IMR-90 (cell line): ENCODE results near the gene CLEC2B. TPM values are rescaled to one million over a fixed set of nuclear protein-coding genes. Genes with fewer than 3 reads are reported as not detected.

ENCODE experiments used
- ATAC-seq: fragments of 200-7000 bp; cut with Tn5 transposase; 2 replicates; pipeline ENCODE4 v1.9.1; 2020; ENCODE audit warnings: low read depth, mild to moderate bottlenecking, moderate library complexity
- BruUV-seq: library from RNA; stranded (reverse); fragments of 400-500 nt; replicated peaks from 2 replicates; lab custom pipeline; 2021; lab: Mats Ljungman, UMichigan
- CTCF ChIA-PET: fragments of 300-600 bp; formaldehyde crosslinking; extraction: SDS; loops from one replicate; lab custom pipeline; 2021; ENCODE audit warnings: antibody characterized with exemption; lab: Yijun Ruan, JAX
- POLR2A ChIA-PET: fragments of 300-600 bp; sonication (Branson Sonifier 250); formaldehyde crosslinking; loops from one replicate; lab custom pipeline; 2022; ENCODE audit warnings: antibody characterized with exemption; ENCODE audit not compliant: unreplicated experiment; lab: Charles Lee
- DNase-seq: peaks from one replicate; pipeline ENCODE4 v3.0.0; 2013
- H2AFZ ChIP-seq: replicated peaks from 2 replicates; pipeline ENCODE3; 2013; ENCODE audit warnings: low read length, mild to moderate bottlenecking; ENCODE audit not compliant: poor library complexity
- H2AK5ac ChIP-seq: 2 replicates; pipeline ENCODE4 v1.6.1; 2013; ENCODE audit warnings: low read depth, low read length, inconsistent platforms
- H2AK9ac ChIP-seq: replicated peaks from 2 replicates; pipeline ENCODE3; 2013; ENCODE audit warnings: mild to moderate bottlenecking, low read depth, low read length, moderate library complexity; ENCODE audit not compliant: poor library complexity
- H2BK120ac ChIP-seq: 2 replicates; pipeline ENCODE4 v1.6.1; 2013; ENCODE audit warnings: low read depth, low read length, inconsistent platforms
- H2BK15ac ChIP-seq: 3 replicates; pipeline ENCODE4 v1.6.1; 2013; ENCODE audit warnings: low read depth, low read length, inconsistent platforms
- H2BK20ac ChIP-seq: 2 replicates; pipeline ENCODE4 v1.6.1; 2013; ENCODE audit warnings: low read depth, mild to moderate bottlenecking, inconsistent platforms, low read length, moderate library complexity
- H2BK5ac ChIP-seq: 2 replicates; pipeline ENCODE4 v1.6.1; 2013; ENCODE audit warnings: mild to moderate bottlenecking, low read depth, low read length, inconsistent platforms; ENCODE audit not compliant: poor library complexity, severe bottlenecking
- H3K14ac ChIP-seq: replicated peaks from 2 replicates; pipeline ENCODE4 v1.6.1; 2013; ENCODE audit warnings: low read depth, low read length, inconsistent platforms
- H3K18ac ChIP-seq: 2 replicates; pipeline ENCODE4 v1.6.1; 2013; ENCODE audit warnings: low read depth, low read length, control low read depth
- H3K23ac ChIP-seq: 2 replicates; pipeline ENCODE4 v1.6.1; 2013; ENCODE audit warnings: low read depth, low read length, inconsistent platforms
- H3K27ac ChIP-seq: 2 replicates; pipeline ENCODE4 v1.5.1; 2013; ENCODE audit warnings: mild to moderate bottlenecking, control low read depth, low read length; ENCODE audit not compliant: insufficient read depth
- H3K27me3 ChIP-seq: 2 replicates; pipeline ENCODE4 v1.6.1; 2013; ENCODE audit warnings: low read length; ENCODE audit not compliant: control insufficient read depth, insufficient read depth
- H3K36me3 ChIP-seq: 2 replicates; pipeline ENCODE4 v1.6.1; 2013; ENCODE audit warnings: low read length, mixed read lengths; ENCODE audit not compliant: control insufficient read depth, insufficient read depth
- H3K4ac ChIP-seq: 2 replicates; pipeline ENCODE4 v1.6.1; 2013; ENCODE audit warnings: low read depth, low read length, inconsistent platforms
- H3K4me1 ChIP-seq: 2 replicates; pipeline ENCODE4 v1.6.1; 2013; ENCODE audit warnings: low read length, mixed read lengths; ENCODE audit not compliant: control insufficient read depth, insufficient read depth
- H3K4me2 ChIP-seq: 2 replicates; pipeline ENCODE4 v1.6.1; 2013; ENCODE audit warnings: low read depth, mild to moderate bottlenecking, control low read depth, low read length, moderate library complexity
- H3K4me3 ChIP-seq: 2 replicates; pipeline ENCODE4 v1.5.1; 2013; ENCODE audit warnings: low read depth, mild to moderate bottlenecking, control low read depth, low read length, moderate library complexity; ENCODE audit not compliant: insufficient read depth
- H3K56ac ChIP-seq: 2 replicates; pipeline ENCODE4 v1.6.1; 2013; ENCODE audit warnings: low read length, inconsistent platforms; ENCODE audit not compliant: insufficient read depth; ENCODE audit errors: extremely low read depth
- H3K79me1 ChIP-seq, 2 experiments: 2 replicates each; pipeline ENCODE4 v1.6.1; 2013; ENCODE audit warnings: low read length in 2 of 2, inconsistent platforms in 1 of 2, low read depth in 1 of 2
- H3K9ac ChIP-seq: 2 replicates; pipeline ENCODE4 v1.6.1; 2013; ENCODE audit warnings: low read depth, low read length, control low read depth
- H3K9me1 ChIP-seq: 2 replicates; pipeline ENCODE4 v1.6.1; 2013; ENCODE audit warnings: low read length, inconsistent platforms; ENCODE audit not compliant: insufficient read depth
- H3K9me3 ChIP-seq: 2 replicates; pipeline ENCODE4 v1.6.1; 2013; ENCODE audit warnings: low read length; ENCODE audit not compliant: control insufficient read depth, insufficient read depth
- H4K20me1 ChIP-seq: 2 replicates; pipeline ENCODE4 v1.6.1; 2013; ENCODE audit warnings: low read length, inconsistent platforms; ENCODE audit not compliant: insufficient read depth
- H4K5ac ChIP-seq: 2 replicates; pipeline ENCODE4 v1.6.1; 2013; ENCODE audit warnings: mild to moderate bottlenecking, low read depth, low read length, control low read depth
- H4K8ac ChIP-seq, 2 experiments: 2 replicates each; pipeline ENCODE4 v1.6.1; 2013; ENCODE audit warnings: low read depth in 2 of 2, low read length in 2 of 2, control low read depth in 1 of 2, inconsistent platforms in 1 of 2
- H4K91ac ChIP-seq: 2 replicates; pipeline ENCODE4 v1.6.1; 2013; ENCODE audit warnings: low read depth, low read length, inconsistent platforms; ENCODE audit not compliant: insufficient read depth
- CEBPB ChIP-seq: IDR thresholded peaks from 2 replicates; pipeline ENCODE4 v1.6.1; 2012; ENCODE audit warnings: low read depth, low read length, improper control_type of control experiment
- RAD21 ChIP-seq: IDR thresholded peaks from 2 replicates; pipeline ENCODE4 v1.6.1; 2012; ENCODE audit warnings: low read length, improper control_type of control experiment
- WGBS, 2 experiments: methylation state at CpG; one replicate each; pipeline versions ENCODE4 v1.1.5 to v1.1.7; 2013; ENCODE audit warnings: missing lambda C conversion rate in 2 of 2; ENCODE audit not compliant: insufficient read length in 1 of 2; ENCODE audit errors: extremely low coverage in 2 of 2; 5-methylcytosine and 5-hydroxymethylcytosine counted together
- dilution Hi-C: fragments of 300-500 bp; cut with HindIII; formaldehyde crosslinking; loops from one replicate; pipeline ENCODE4 v1.14.3; 2018; ENCODE audit warnings: low sequenced_read_pairs; ENCODE audit not compliant: unreplicated experiment
- in situ Hi-C: fragments of 300-500 bp; cut with MboI; formaldehyde crosslinking; loops from 3 replicates; pipeline ENCODE4 v1.14.3; 2019; ENCODE audit warnings: low sequenced_read_pairs, inconsistent platforms, mixed read lengths
- intact Hi-C: fragments of 100-400 bp; cut with micrococcal nuclease; formaldehyde crosslinking; loops from 2 replicates; pipeline ENCODE4 v1.10.0; 2022
- polyA plus RNA-seq, 3 experiments: library from polyadenylated mRNA; depleted of rRNA; stranded (reverse); fragments of >200 nt; gene quantifications; 2 replicates each; pipeline ENCODE4 v1.2.3, GENCODE V29; 2012; ENCODE audit warnings: low replicate concordance in 1 of 3
- total RNA-seq: library from RNA; depleted of rRNA; stranded (reverse); fragments of >200 nt; gene quantifications from 2 replicates; pipeline ENCODE4 v1.2.3, GENCODE V29; 2012

Gene CLEC2B
- total and polyA plus RNA-seq, 2 of the 4 experiments (the other 2 are of a cell fraction) = 0.18 to 0.31 TPM

DNA sequence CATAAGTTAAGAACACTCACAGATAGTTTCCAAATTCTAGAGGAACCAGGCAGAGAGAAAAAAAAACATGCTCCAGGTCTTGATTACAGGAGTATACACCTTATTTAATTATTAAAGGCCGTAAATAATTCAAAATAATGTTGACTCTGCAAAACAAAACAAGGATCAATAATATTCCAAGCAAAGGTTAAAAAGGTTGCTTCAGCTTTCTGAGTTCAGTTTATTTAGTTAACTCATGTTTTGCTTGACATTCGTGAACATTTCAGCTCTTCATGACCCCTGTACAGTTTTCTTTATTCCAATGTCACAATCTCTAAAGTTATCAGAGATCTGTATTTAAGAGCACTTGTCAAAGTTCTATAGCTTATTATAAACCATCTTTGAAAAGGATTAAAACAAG is 31.8 kb upstream of the CLEC2B start:
- Histone ChIP-seq H3K56ac (no peak overlapping the region), H3K18ac (no peak overlapping the region), H2BK20ac (no peak overlapping the region), H3K4me2 (no peak overlapping the region), H2AFZ (no peak overlapping the region), H4K20me1 (no peaks in the 10 kb centered on the region), H4K5ac (no peak overlapping the region), H3K36me3 (no peaks in the 10 kb centered on the region), H3K4me1 (no peaks in the 10 kb centered on the region), H2AK9ac (no peak overlapping the region), H3K9me1 (no peaks in the 10 kb centered on the region), H4K8ac (no peak overlapping the region), H2BK15ac (no peak overlapping the region), H3K23ac (no peak overlapping the region), H4K91ac (no peak overlapping the region), H3K27me3 (no peaks in the 10 kb centered on the region; the same call in 1 of the 2 replicates), H3K9ac (no peak overlapping the region), H2BK5ac (no peak overlapping the region), H3K4ac (no peak overlapping the region), H3K27ac (no peak overlapping the region), H3K9me3 (peaks cover 6% of the 10 kb centered on the region; the same call in 1 of the 2 replicates), H3K4me3 (no peak overlapping the region), H2AK5ac (no peak overlapping the region), H3K79me1 (no peaks in the 10 kb centered on the region), H3K14ac (no peak overlapping the region), H2BK120ac (no peak overlapping the region)
- DNase-seq (no peak), ATAC-seq (no peak)
- POLR2A ChIA-PET = no interaction called here
- in situ Hi-C loops (no loop called here), intact Hi-C loops (no loop called here), dilution Hi-C loops (no loop called here)
- CTCF ChIA-PET = interaction anchor here (0.7 kb wide), 1 partner anchor 56 kb away, joined by 3 read pairs; no protein-coding TSS in a partner anchor
- BruUV-seq = no TSS peak
- no CpG with 5 or more reads among the region's 2 CpGs for WGBS, 2 experiments
- TF ChIP-seq CEBPB (no peak), RAD21 (no peak)
